ENCODE measurements around the gene ZNF827. TPM values are rescaled to one million over a fixed set of nuclear protein-coding genes. Genes with fewer than 3 reads are reported as not detected.

Gene ZNF827
- total and polyA plus RNA-seq, 11 donors: 4.5 to 30.1 (median 18.1) TPM

DNA sequence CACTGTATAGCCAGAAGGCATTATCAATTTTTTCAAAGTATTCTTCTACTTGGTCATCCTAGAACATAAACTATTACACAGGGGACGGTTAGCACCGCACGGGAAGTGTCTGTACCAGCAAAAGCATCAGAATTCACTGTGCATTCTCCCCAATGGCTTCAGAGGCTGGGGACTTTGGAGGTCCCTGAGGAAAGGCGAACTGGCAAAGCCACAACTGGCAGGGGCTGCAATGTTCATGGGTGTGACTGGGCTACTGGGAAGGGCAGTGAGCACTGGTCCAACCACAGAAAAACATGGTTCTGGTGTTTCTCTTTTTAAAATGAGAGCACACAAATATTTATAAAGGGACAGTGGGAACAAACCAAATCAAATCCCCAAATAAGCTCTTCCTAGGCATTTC lies 175.2 kb downstream of the ZNF827 start:
- no peaks in the 10 kb centered on the region for H3K27me3 ChIP-seq
- DNase-seq: no peak
- WGBS, 4 donors: 71 to 84% (median 76%) methylated on average over 4 of the region's 4 CpGs
- H3K9me3 ChIP-seq: peaks cover 0 to 5% (median 0%) of the 10 kb centered on the region in 12 donors
- peaks cover 0 to 4% (median 0%) of the 10 kb centered on the region in 12 donors for H3K4me1 ChIP-seq
- H3K36me3 ChIP-seq: peaks cover 0 to 67% (median 41%) of the 10 kb centered on the region in 9 donors
- intact Hi-C loops (cut with DNase I): no loop called here
- no peak for ATAC-seq
- H3K27ac ChIP-seq: no peak overlapping the region
- no peak overlapping the region for H3K4me3 ChIP-seq
- no peak for TF ChIP-seq POLR2A (IDR thresholded peaks at IDR 0.05)
- no peak for TF ChIP-seq CTCF (IDR thresholded peaks at IDR 0.05)

GRCh38 chr4:145762719-145763118 lies 175.9 kb downstream of the ZNF827 start:
- 94 to 97% (median 95%) methylated on average over 8 of the region's 8 CpGs for WGBS, 4 donors
- peaks cover 0 to 67% (median 41%) of the 10 kb centered on the region in 9 donors for H3K36me3 ChIP-seq
- intact Hi-C loops (cut with DNase I): no loop called here

GRCh38 chr4:145760961-145761929 lies 177.4 kb downstream of the ZNF827 start:
- peak overlapping the region in 8 of 12 donors; percentile 18 to 61 (median 51) for H3K27ac ChIP-seq
- DNase-seq (peak; percentile 40 to 82 (median 68)), ATAC-seq (peak; percentile 94 to 98 (median 97))

More at GRCh38 chr4:145762719-145763118, 175.9 kb downstream of the ZNF827 start:
- DNase-seq: no peak
- Histone ChIP-seq H3K4me3 (no peak overlapping the region), H3K9me3 (peaks cover 0 to 5% (median 0%) of the 10 kb centered on the region in 12 donors), H3K4me1 (peaks cover 0 to 4% (median 0%) of the 10 kb centered on the region in 12 donors), H3K27me3 (no peaks in the 10 kb centered on the region), H3K27ac (no peak overlapping the region)
- TF ChIP-seq POLR2A (IDR thresholded peaks at IDR 0.05) (no peak), CTCF (IDR thresholded peaks at IDR 0.05) (no peak)
- no peak for ATAC-seq

More at GRCh38 chr4:145760961-145761929, 177.4 kb downstream of the ZNF827 start:
- 90 to 96% (median 92%) methylated on average over 43 to 49 of the region's 49 CpGs for WGBS, 4 donors
- TF ChIP-seq POLR2A (IDR thresholded peaks at IDR 0.05) (no peak), CTCF (IDR thresholded peaks at IDR 0.05) (no peak)
- H3K36me3 ChIP-seq: peaks cover 0 to 59% (median 41%) of the 10 kb centered on the region in 9 donors
- intact Hi-C loops (cut with DNase I): no loop called here
- H3K9me3 ChIP-seq: no peaks in the 10 kb centered on the region
- H3K4me3 ChIP-seq: no peak overlapping the region
- H3K27me3 ChIP-seq: no peaks in the 10 kb centered on the region
- peaks cover 0 to 4% (median 0%) of the 10 kb centered on the region in 12 donors for H3K4me1 ChIP-seq
